HepG2 (cell line): ENCODE results near the gene PRM3. TPM values are rescaled to one million over a fixed set of nuclear protein-coding genes. Genes with fewer than 3 reads are reported as not detected.
A peak's percentile ranks its signal among the peaks of the same experiment; 100 is the strongest.

Source experiments
- DR1 ChIP-seq: sonication (generic); formaldehyde crosslinking; IDR thresholded peaks from 2 replicates; pipeline ENCODE4 v1.8.0; 2021; ENCODE audit warnings: mild to moderate bottlenecking, missing genetic modification reagents, inconsistent platforms
- FIP1L1 ChIP-seq: fragments of 200-400 bp; formaldehyde crosslinking; IDR thresholded peaks from 2 replicates; pipeline ENCODE4 v1.6.1; 2018; ENCODE audit warnings: low read depth, mild to moderate bottlenecking, low read length, moderate library complexity, borderline replicate concordance; ENCODE audit not compliant: insufficient read depth
- FOXO1 ChIP-seq: sonication (generic); formaldehyde crosslinking; IDR thresholded peaks from 2 replicates; pipeline ENCODE4 v1.4.0; 2020; ENCODE audit warnings: missing genetic modification reagents
- GPN1 ChIP-seq: sonication (generic); formaldehyde crosslinking; IDR thresholded peaks from 2 replicates; pipeline ENCODE4 v1.5.1; 2020; ENCODE audit warnings: missing genetic modification reagents, borderline replicate concordance
- KLF12 ChIP-seq: sonication (generic); formaldehyde crosslinking; IDR thresholded peaks from 2 replicates; pipeline ENCODE4 v1.4.0; 2020; ENCODE audit warnings: missing genetic modification reagents, borderline replicate concordance
- MED1 ChIP-seq: sonication (generic); formaldehyde crosslinking; IDR thresholded peaks from 2 replicates; pipeline ENCODE4 v1.4.0; 2020; ENCODE audit warnings: missing genetic modification reagents
- NKX3-1 ChIP-seq: sonication (generic); formaldehyde crosslinking; IDR thresholded peaks from 2 replicates; pipeline ENCODE4 v1.5.0; 2020; ENCODE audit warnings: missing genetic modification reagents
- ONECUT2 ChIP-seq: sonication (generic); formaldehyde crosslinking; IDR thresholded peaks from 2 replicates; pipeline ENCODE4 v1.4.0; 2020; ENCODE audit warnings: missing genetic modification reagents
- SOX5 ChIP-seq: IDR thresholded peaks from 2 replicates; pipeline ENCODE4 v1.6.1; 2016; ENCODE audit warnings: borderline replicate concordance
- ZFX ChIP-seq: sonication (generic); formaldehyde crosslinking; IDR thresholded peaks from 2 replicates; pipeline ENCODE4 v1.4.0; 2020; ENCODE audit warnings: mild to moderate bottlenecking, low read depth, missing genetic modification reagents, moderate library complexity
- ZKSCAN8 ChIP-seq: IDR thresholded peaks from 2 replicates; pipeline ENCODE4 v1.6.1; 2016; ENCODE audit warnings: borderline replicate concordance, missing genetic modification reagents, missing compliant biosample characterization
- ZMYM3 ChIP-seq: sonication (generic); formaldehyde crosslinking; IDR thresholded peaks from 2 replicates; pipeline ENCODE4 v1.5.1; 2020; ENCODE audit warnings: mild to moderate bottlenecking, missing genetic modification reagents
- ZNF10 ChIP-seq: sonication (generic); formaldehyde crosslinking; IDR thresholded peaks from 2 replicates; pipeline ENCODE4 v1.4.0; 2020; ENCODE audit warnings: mild to moderate bottlenecking, low read depth, missing genetic modification reagents, borderline replicate concordance
- ZNF235 ChIP-seq: sonication (generic); formaldehyde crosslinking; IDR thresholded peaks from 2 replicates; pipeline ENCODE4 v1.8.1; 2023; ENCODE audit warnings: mild to moderate bottlenecking, missing genetic modification reagents, borderline replicate concordance
- ZNF362 ChIP-seq: sonication (generic); formaldehyde crosslinking; IDR thresholded peaks from 2 replicates; pipeline ENCODE4 v1.4.0; 2020; ENCODE audit warnings: missing genetic modification reagents, mild to moderate bottlenecking, borderline replicate concordance
- ZNF567 ChIP-seq: sonication (generic); formaldehyde crosslinking; IDR thresholded peaks from 2 replicates; pipeline ENCODE4 v1.8.1; 2023; ENCODE audit warnings: mild to moderate bottlenecking, missing genetic modification reagents, borderline replicate concordance
- ZNF609 ChIP-seq: sonication (generic); formaldehyde crosslinking; IDR thresholded peaks from 2 replicates; pipeline ENCODE4 v1.4.0; 2020; ENCODE audit warnings: mild to moderate bottlenecking, missing genetic modification reagents, borderline replicate concordance
- ZSCAN25 ChIP-seq: sonication (generic); formaldehyde crosslinking; IDR thresholded peaks from 2 replicates; pipeline ENCODE4 v1.8.0; 2022; ENCODE audit warnings: mild to moderate bottlenecking, missing genetic modification reagents
- polyA plus RNA-seq, 8 experiments: library from polyadenylated mRNA; depleted of rRNA in 3 of 8; stranded (reverse) in 7 of 8; unstranded in 1 of 8; fragments of >200 nt; fragmentation: Illumina TruSeq in 4 of 8; extraction: Trizol in 4 of 8; gene quantifications; 2 replicates each; pipeline versions ENCODE4 v1.2.1 to v1.2.3, GENCODE V29; 2011 to 2016; ENCODE audit warnings: low read depth in 4 of 8, missing spikeins in 1 of 8, mixed read lengths in 1 of 8; ENCODE audit not compliant: insufficient read depth in 1 of 8
- total RNA-seq, 5 experiments: library from RNA; depleted of rRNA; stranded (reverse); fragments of >200 nt; fragmentation: Illumina TruSeq; extraction: Trizol; gene quantifications; 2 replicates each; pipeline ENCODE4 v1.2.3, GENCODE V29; 2016; ENCODE audit warnings: low read depth in 1 of 5
- TF ChIP-seq, protein P1 (sequence below): sonication (generic); formaldehyde crosslinking; IDR thresholded peaks from 2 replicates; pipeline ENCODE4 v1.4.0; 2020; ENCODE audit warnings: missing genetic modification reagents
- TF ChIP-seq, protein P2 (sequence below): sonication (generic); formaldehyde crosslinking; IDR thresholded peaks from 2 replicates; pipeline ENCODE4 v1.8.1; 2023; ENCODE audit warnings: mild to moderate bottlenecking, missing genetic modification reagents, borderline replicate concordance

Gene PRM3
- total and polyA plus RNA-seq, 2 of the 13 experiments (the other 11 are each of a cell fraction or from before 2014, with no cell fraction given): not detected

- peak; percentile 78 for TF ChIP-seq ZNF609 (CRISPR knock-in tag)
- TF ChIP-seq DR1: no peak
- TF ChIP-seq ZKSCAN8 (CRISPR knock-in tag): 0 out of 2 replicates have a peak, but pooled peaks have one; percentile 58
- TF ChIP-seq ONECUT2 (CRISPR knock-in tag): no peak
- TF ChIP-seq, protein P1, sequence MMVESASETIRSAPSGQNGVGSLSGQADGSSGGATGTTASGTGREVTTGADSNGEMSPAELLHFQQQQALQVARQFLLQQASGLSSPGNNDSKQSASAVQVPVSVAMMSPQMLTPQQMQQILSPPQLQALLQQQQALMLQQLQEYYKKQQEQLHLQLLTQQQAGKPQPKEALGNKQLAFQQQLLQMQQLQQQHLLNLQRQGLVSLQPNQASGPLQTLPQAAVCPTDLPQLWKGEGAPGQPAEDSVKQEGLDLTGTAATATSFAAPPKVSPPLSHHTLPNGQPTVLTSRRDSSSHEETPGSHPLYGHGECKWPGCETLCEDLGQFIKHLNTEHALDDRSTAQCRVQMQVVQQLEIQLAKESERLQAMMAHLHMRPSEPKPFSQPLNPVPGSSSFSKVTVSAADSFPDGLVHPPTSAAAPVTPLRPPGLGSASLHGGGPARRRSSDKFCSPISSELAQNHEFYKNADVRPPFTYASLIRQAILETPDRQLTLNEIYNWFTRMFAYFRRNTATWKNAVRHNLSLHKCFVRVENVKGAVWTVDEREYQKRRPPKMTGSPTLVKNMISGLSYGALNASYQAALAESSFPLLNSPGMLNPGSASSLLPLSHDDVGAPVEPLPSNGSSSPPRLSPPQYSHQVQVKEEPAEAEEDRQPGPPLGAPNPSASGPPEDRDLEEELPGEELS (CRISPR knock-in tag): peak; percentile 67
- TF ChIP-seq GPN1 (CRISPR knock-in tag): no peak
- peak; percentile 27; the same call in 1 of the 2 replicates for TF ChIP-seq SOX5
- no peak; the same call in 1 of the 2 replicates for TF ChIP-seq FOXO1 (CRISPR knock-in tag)
- peak; percentile 88 for TF ChIP-seq NKX3-1
- TF ChIP-seq ZNF10 (CRISPR knock-in tag): 0 out of 2 replicates have a peak, but pooled peaks have one; percentile 89
- peak; percentile 90 for TF ChIP-seq MED1 (CRISPR knock-in tag)
- peak; percentile 71; the same call in 1 of the 2 replicates for TF ChIP-seq KLF12 (CRISPR knock-in tag)
- TF ChIP-seq ZSCAN25 (CRISPR knock-in tag): peak; percentile 47; the same call in 1 of the 2 replicates
- TF ChIP-seq ZNF567: peak; percentile 99
- 0 out of 2 replicates have a peak, but pooled peaks have one; percentile 8 for TF ChIP-seq FIP1L1
- TF ChIP-seq ZFX (CRISPR knock-in tag): peak; percentile 53
- TF ChIP-seq ZMYM3: peak; percentile 93
- TF ChIP-seq, protein P2, sequence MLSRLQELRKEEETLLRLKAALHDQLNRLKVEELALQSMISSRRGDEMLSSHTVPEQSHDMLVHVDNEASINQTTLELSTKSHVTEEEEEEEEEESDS: no peak; the same call in 1 of the 2 replicates
- no peak; the same call in 1 of the 2 replicates for TF ChIP-seq ZNF235 (CRISPR knock-in tag)
- TF ChIP-seq ZNF362 (CRISPR knock-in tag): peak; percentile 56; the same call in 1 of the 2 replicates
These were observed 16.1 kb downstream of the PRM3 start (continued) for GRCh38 chr16:11257131-11257938.
